Measurements from ENCODE around the gene PRIM2.
"Not testable (repeated sequence)": the region's sequence is repeated elsewhere in the genome, so short reads cannot be mapped to it uniquely, and the experiment has no call there.

DNA sequence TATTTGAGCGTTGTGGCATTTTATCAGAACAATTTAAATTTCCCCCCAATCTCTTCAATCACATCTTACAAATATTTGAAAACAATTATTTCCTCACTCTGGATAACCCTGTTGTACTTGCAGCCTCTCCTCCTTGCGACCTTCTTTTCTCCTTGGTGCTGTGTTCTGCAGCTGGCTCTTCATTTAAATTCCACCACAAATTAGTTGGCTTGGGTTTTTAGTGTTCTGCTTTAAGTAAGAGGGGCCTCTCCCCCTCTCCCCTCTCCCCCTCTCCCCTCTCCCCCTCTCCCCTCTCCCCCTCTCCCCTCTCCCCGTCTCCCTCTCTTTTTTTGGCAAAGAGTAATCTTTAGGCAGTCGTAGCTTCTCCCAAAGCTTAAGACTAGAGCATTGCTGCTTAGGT is 152.7 kb downstream of the PRIM2 start:
- TF ChIP-seq, protein P1, sequence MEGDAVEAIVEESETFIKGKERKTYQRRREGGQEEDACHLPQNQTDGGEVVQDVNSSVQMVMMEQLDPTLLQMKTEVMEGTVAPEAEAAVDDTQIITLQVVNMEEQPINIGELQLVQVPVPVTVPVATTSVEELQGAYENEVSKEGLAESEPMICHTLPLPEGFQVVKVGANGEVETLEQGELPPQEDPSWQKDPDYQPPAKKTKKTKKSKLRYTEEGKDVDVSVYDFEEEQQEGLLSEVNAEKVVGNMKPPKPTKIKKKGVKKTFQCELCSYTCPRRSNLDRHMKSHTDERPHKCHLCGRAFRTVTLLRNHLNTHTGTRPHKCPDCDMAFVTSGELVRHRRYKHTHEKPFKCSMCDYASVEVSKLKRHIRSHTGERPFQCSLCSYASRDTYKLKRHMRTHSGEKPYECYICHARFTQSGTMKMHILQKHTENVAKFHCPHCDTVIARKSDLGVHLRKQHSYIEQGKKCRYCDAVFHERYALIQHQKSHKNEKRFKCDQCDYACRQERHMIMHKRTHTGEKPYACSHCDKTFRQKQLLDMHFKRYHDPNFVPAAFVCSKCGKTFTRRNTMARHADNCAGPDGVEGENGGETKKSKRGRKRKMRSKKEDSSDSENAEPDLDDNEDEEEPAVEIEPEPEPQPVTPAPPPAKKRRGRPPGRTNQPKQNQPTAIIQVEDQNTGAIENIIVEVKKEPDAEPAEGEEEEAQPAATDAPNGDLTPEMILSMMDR (IDR thresholded peaks at IDR 0.05; ENCODE audit: low read depth, low read length), result not testable (repeated sequence)
- TF ChIP-seq MYC (IDR thresholded peaks at IDR 0.05; ENCODE audit: low read depth, low read length); POLR2A (IDR thresholded peaks at IDR 0.05; ENCODE audit: extremely low read depth, insufficient read length): not testable (repeated sequence)

Data from NB4 (cell line).